ENCODE results near the gene C1QTNF6.

Gene C1QTNF6

GRCh38 chr22:37158963-37159290, 29.1 kb downstream of the C1QTNF6 start:
- DNase-seq (ENCODE audit: extremely low read depth, insufficient read length), result no peak
- TF ChIP-seq, protein P1, sequence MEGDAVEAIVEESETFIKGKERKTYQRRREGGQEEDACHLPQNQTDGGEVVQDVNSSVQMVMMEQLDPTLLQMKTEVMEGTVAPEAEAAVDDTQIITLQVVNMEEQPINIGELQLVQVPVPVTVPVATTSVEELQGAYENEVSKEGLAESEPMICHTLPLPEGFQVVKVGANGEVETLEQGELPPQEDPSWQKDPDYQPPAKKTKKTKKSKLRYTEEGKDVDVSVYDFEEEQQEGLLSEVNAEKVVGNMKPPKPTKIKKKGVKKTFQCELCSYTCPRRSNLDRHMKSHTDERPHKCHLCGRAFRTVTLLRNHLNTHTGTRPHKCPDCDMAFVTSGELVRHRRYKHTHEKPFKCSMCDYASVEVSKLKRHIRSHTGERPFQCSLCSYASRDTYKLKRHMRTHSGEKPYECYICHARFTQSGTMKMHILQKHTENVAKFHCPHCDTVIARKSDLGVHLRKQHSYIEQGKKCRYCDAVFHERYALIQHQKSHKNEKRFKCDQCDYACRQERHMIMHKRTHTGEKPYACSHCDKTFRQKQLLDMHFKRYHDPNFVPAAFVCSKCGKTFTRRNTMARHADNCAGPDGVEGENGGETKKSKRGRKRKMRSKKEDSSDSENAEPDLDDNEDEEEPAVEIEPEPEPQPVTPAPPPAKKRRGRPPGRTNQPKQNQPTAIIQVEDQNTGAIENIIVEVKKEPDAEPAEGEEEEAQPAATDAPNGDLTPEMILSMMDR (IDR thresholded peaks at IDR 0.05; ENCODE audit: insufficient read depth, low read length, poor library complexity, severe bottlenecking), result no peak
- Histone ChIP-seq H3K4me3 (replicated peaks; ENCODE audit: low read depth, low read length) (no peak overlapping the region), H3K36me3 (ENCODE audit: control insufficient read depth, insufficient read depth, low read length) (no peaks in the 10 kb centered on the region), H3K27me3 (replicated peaks; ENCODE audit: control insufficient read depth, insufficient read depth, low read length) (no peaks in the 10 kb centered on the region)

- no peaks in the 10 kb centered on the region for H3K36me3 ChIP-seq (ENCODE audit: control insufficient read depth, insufficient read depth, low read length)
- TF ChIP-seq, protein P1 (IDR thresholded peaks at IDR 0.05; ENCODE audit: insufficient read depth, low read length, poor library complexity, severe bottlenecking), result no peak
- no peaks in the 10 kb centered on the region for H3K27me3 ChIP-seq (replicated peaks; ENCODE audit: control insufficient read depth, insufficient read depth, low read length)
- H3K4me3 ChIP-seq (replicated peaks; ENCODE audit: low read depth, low read length), result no peak overlapping the region
- no peak for DNase-seq (ENCODE audit: extremely low read depth, insufficient read length)
Measured at GRCh38 chr22:37157516-37158285, 30.3 kb downstream of the C1QTNF6 start.

DNA sequence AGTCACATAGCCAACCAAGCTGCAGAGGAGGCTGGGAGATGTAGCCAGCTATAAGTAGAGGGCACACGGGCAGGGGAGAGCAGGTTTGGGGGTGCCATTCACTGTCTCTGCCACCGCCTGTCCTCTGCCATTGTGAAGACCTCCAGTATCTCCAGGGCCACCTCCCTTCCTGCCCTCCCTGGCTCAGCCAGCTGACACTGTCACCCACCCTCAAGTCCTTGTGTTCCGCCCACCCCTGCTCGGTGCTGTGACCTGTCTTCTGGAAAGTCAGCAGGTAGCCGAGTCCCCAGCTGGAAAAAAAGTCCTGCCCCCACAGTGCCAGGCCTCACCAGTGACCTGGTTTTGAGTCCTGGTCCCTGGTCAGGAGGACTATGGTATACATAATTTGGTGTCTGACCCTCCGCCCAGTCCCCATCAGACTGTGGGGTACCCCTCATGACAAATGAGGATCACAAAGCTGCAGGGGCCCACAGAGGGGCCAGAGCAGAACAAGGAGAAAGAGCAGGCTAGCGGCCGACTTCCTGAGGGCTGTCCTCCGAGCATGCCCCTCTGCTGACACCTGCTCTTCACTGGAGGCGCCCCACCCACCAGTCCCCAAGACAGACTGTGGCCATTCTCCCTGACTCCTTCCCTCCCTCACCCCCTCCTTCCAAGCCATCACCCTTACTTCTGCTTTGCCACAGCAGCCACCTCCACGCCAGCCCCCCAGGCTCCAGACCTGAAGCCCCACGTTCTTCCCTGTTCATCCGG, 31.2 kb downstream of the C1QTNF6 start:
- Histone ChIP-seq H3K27me3 (replicated peaks; ENCODE audit: control insufficient read depth, insufficient read depth, low read length) (no peaks in the 10 kb centered on the region), H3K4me3 (replicated peaks; ENCODE audit: low read depth, low read length) (no peak overlapping the region), H3K36me3 (ENCODE audit: control insufficient read depth, insufficient read depth, low read length) (no peaks in the 10 kb centered on the region)
- TF ChIP-seq, protein P1 (IDR thresholded peaks at IDR 0.05; ENCODE audit: insufficient read depth, low read length, poor library complexity, severe bottlenecking), result no peak
- DNase-seq (ENCODE audit: extremely low read depth, insufficient read length), result no peak

GRCh38 chr22:37155971-37156370, 32.1 kb downstream of the C1QTNF6 start:
- TF ChIP-seq, protein P1 (IDR thresholded peaks at IDR 0.05; ENCODE audit: insufficient read depth, low read length, poor library complexity, severe bottlenecking), result no peak
- H3K36me3 ChIP-seq (ENCODE audit: control insufficient read depth, insufficient read depth, low read length), result no peaks in the 10 kb centered on the region
- no peak overlapping the region for H3K4me3 ChIP-seq (replicated peaks; ENCODE audit: low read depth, low read length)
- no peak for DNase-seq (ENCODE audit: extremely low read depth, insufficient read length)
- no peaks in the 10 kb centered on the region for H3K27me3 ChIP-seq (replicated peaks; ENCODE audit: control insufficient read depth, insufficient read depth, low read length)

- Histone ChIP-seq H3K36me3 (ENCODE audit: control insufficient read depth, insufficient read depth, low read length) (no peaks in the 10 kb centered on the region), H3K27me3 (replicated peaks; ENCODE audit: control insufficient read depth, insufficient read depth, low read length) (no peaks in the 10 kb centered on the region), H3K4me3 (replicated peaks; ENCODE audit: low read depth, low read length) (no peak overlapping the region)
- DNase-seq (ENCODE audit: extremely low read depth, insufficient read length), result peak; percentile 55
- TF ChIP-seq, protein P1 (IDR thresholded peaks at IDR 0.05; ENCODE audit: insufficient read depth, low read length, poor library complexity, severe bottlenecking), result no peak
Measured at GRCh38 chr22:37154925-37155712, 32.9 kb downstream of the C1QTNF6 start.

All from GM06990 (cell line).